NOMO-1 (cell line): ENCODE data around the gene F7.
"Not testable (repeated sequence)": the region's sequence is repeated elsewhere in the genome, so short reads cannot be mapped to it uniquely, and the experiment has no call there.

Source experiments
- DNase-seq, 2 experiments: peaks; one replicate each; lab custom pipeline; 2025; ENCODE audit not compliant: unreplicated experiment in 2 of 2; lab: John Stamatoyannopoulos, UW

F7 gene

GRCh38 chr13:113070855-113071254 is 34.7 kb upstream of the F7 start:
- no peak for DNase-seq

GRCh38 chr13:113072376-113072775 is 33.2 kb upstream of the F7 start:
- DNase-seq, result no peak

GRCh38 chr13:113073942-113074341 is 31.6 kb upstream of the F7 start:
- no peak for DNase-seq

GRCh38 chr13:113074401-113074800 is 31.2 kb upstream of the F7 start:
- no peak for DNase-seq

GRCh38 chr13:113074876-113075275 is 30.7 kb upstream of the F7 start:
- no peak for DNase-seq

- no peak for DNase-seq
Measured at GRCh38 chr13:113075711-113076110, 29.9 kb upstream of the F7 start.

GRCh38 chr13:113076681-113077401 is 28.8 kb upstream of the F7 start:
- DNase-seq, result no peak

GRCh38 chr13:113077566-113077952 is 28.0 kb upstream of the F7 start:
- DNase-seq, result no peak

- no peak for DNase-seq
Measured at GRCh38 chr13:113077953-113078901, 27.4 kb upstream of the F7 start.

- no peak for DNase-seq
Measured at GRCh38 chr13:113078902-113079780, 26.4 kb upstream of the F7 start.

- DNase-seq, result not testable (repeated sequence)
Measured at GRCh38 chr13:113079781-113080080, 25.9 kb upstream of the F7 start.

GRCh38 chr13:113080361-113080831 is 25.2 kb upstream of the F7 start:
- no peak for DNase-seq

- DNase-seq, result no peak
Measured at GRCh38 chr13:113080901-113081521, 24.6 kb upstream of the F7 start.

GRCh38 chr13:113082198-113083021 is 23.2 kb upstream of the F7 start:
- DNase-seq, result no peak

GRCh38 chr13:113083022-113083373 is 22.6 kb upstream of the F7 start:
- DNase-seq, result no peak

- DNase-seq, result no peak
Measured at GRCh38 chr13:113083402-113084061, 22.1 kb upstream of the F7 start.

- no peak for DNase-seq
Measured at GRCh38 chr13:113084094-113084942, 21.3 kb upstream of the F7 start.

GRCh38 chr13:113084943-113085540 is 20.5 kb upstream of the F7 start:
- no peak for DNase-seq
